Measurements from ENCODE around the gene PPP1R12B.
"Not testable (repeated sequence)": the region's sequence is repeated elsewhere in the genome, so short reads cannot be mapped to it uniquely, and the experiment has no call there.

Gene PPP1R12B

GRCh38 chr1:202551683-202552082 lies 203.2 kb downstream of the PPP1R12B start:
- no peak for DNase-seq (ENCODE audit: low spot score)
- no peak for FAIRE-seq

GRCh38 chr1:202552615-202553014 lies 204.1 kb downstream of the PPP1R12B start:
- not testable (repeated sequence) for DNase-seq (ENCODE audit: low spot score); FAIRE-seq

- FAIRE-seq = not testable (repeated sequence)
Measured at GRCh38 chr1:202553078-202553477, 204.6 kb downstream of the PPP1R12B start.

GRCh38 chr1:202553560-202554038 lies 205.1 kb downstream of the PPP1R12B start:
- no peak for DNase-seq (ENCODE audit: low spot score)
- no peak for FAIRE-seq

More at GRCh38 chr1:202553078-202553477, 204.6 kb downstream of the PPP1R12B start:
- DNase-seq (ENCODE audit: low spot score) = not testable (repeated sequence)

- not testable (repeated sequence) for FAIRE-seq; DNase-seq (ENCODE audit: low spot score)
Measured at GRCh38 chr1:202554619-202555018, 206.1 kb downstream of the PPP1R12B start.

- DNase-seq (ENCODE audit: low spot score); FAIRE-seq: not testable (repeated sequence)
Measured at GRCh38 chr1:202556037-202556436, 207.5 kb downstream of the PPP1R12B start.

- not testable (repeated sequence) for FAIRE-seq
Measured at GRCh38 chr1:202557662-202558061, 209.2 kb downstream of the PPP1R12B start.

GRCh38 chr1:202561240-202561639 lies 212.7 kb downstream of the PPP1R12B start:
- FAIRE-seq = no peak
- no peak for DNase-seq (ENCODE audit: low spot score)

More at GRCh38 chr1:202557662-202558061, 209.2 kb downstream of the PPP1R12B start:
- DNase-seq (ENCODE audit: low spot score) = not testable (repeated sequence)

- FAIRE-seq (no peak), DNase-seq (ENCODE audit: low spot score) (no peak)
Measured at GRCh38 chr1:202561726-202562443, 213.4 kb downstream of the PPP1R12B start.

GRCh38 chr1:202562444-202563060 lies 214.1 kb downstream of the PPP1R12B start:
- DNase-seq (ENCODE audit: low spot score) (no peak), FAIRE-seq (no peak)

- DNase-seq (ENCODE audit: low spot score) (no peak), FAIRE-seq (no peak)
Measured at GRCh38 chr1:202563818-202564217, 215.3 kb downstream of the PPP1R12B start.

GRCh38 chr1:202564958-202565495 lies 216.5 kb downstream of the PPP1R12B start:
- FAIRE-seq (no peak), DNase-seq (ENCODE audit: low spot score) (no peak)

GRCh38 chr1:202565890-202566602 lies 217.5 kb downstream of the PPP1R12B start:
- FAIRE-seq = no peak
- DNase-seq (ENCODE audit: low spot score) = no peak

GRCh38 chr1:202567738-202568137 lies 219.2 kb downstream of the PPP1R12B start:
- no peak for FAIRE-seq
- no peak for DNase-seq (ENCODE audit: low spot score)

GRCh38 chr1:202568410-202568809 lies 219.9 kb downstream of the PPP1R12B start:
- FAIRE-seq (no peak), DNase-seq (ENCODE audit: low spot score) (no peak)

- DNase-seq (ENCODE audit: low spot score) (no peak), FAIRE-seq (no peak)
Measured at GRCh38 chr1:202568826-202569225, 220.3 kb downstream of the PPP1R12B start.

GRCh38 chr1:202569393-202570322 lies 221.2 kb downstream of the PPP1R12B start:
- no peak for FAIRE-seq
- DNase-seq (ENCODE audit: low spot score) = no peak

GRCh38 chr1:202571719-202572339 lies 223.3 kb downstream of the PPP1R12B start:
- FAIRE-seq (no peak), DNase-seq (ENCODE audit: low spot score) (peak; percentile 8)

GRCh38 chr1:202572867-202573266 lies 224.4 kb downstream of the PPP1R12B start:
- FAIRE-seq = no peak
- DNase-seq (ENCODE audit: low spot score) = no peak

Measured in RCC 7860 (cell line).